ENCODE measurements around the gene GREB1L.

GREB1L gene

DNA sequence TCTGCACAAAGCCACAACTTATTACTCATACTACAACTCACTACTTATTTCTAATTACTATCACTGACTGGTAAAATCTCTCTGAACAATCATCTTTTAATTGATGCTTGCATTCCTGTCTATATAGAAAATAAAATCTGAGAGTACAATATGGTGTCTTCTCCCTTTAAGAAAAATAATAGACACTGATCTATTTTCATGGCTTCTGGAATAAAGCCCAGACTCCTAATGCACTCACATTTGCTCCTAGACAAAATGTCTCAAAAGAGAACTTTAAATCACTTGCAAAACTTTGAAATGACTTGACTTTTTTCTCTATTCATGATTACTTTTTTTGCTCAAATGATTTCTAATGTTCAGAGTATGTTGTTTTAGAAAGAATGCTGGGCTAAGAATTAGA, 329.7 kb downstream of the GREB1L start:
- TF ChIP-seq, protein P1, sequence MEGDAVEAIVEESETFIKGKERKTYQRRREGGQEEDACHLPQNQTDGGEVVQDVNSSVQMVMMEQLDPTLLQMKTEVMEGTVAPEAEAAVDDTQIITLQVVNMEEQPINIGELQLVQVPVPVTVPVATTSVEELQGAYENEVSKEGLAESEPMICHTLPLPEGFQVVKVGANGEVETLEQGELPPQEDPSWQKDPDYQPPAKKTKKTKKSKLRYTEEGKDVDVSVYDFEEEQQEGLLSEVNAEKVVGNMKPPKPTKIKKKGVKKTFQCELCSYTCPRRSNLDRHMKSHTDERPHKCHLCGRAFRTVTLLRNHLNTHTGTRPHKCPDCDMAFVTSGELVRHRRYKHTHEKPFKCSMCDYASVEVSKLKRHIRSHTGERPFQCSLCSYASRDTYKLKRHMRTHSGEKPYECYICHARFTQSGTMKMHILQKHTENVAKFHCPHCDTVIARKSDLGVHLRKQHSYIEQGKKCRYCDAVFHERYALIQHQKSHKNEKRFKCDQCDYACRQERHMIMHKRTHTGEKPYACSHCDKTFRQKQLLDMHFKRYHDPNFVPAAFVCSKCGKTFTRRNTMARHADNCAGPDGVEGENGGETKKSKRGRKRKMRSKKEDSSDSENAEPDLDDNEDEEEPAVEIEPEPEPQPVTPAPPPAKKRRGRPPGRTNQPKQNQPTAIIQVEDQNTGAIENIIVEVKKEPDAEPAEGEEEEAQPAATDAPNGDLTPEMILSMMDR (IDR thresholded peaks at IDR 0.05) = no peak
- no peak overlapping the region for H3K4me3 ChIP-seq
- peak overlapping the region in 1 of 2 donors; percentile 51 for H3K27ac ChIP-seq
- DNase-seq (ENCODE audit: low spot score) = no peak

All from coronary artery (tissue), 2 donors.